Ishikawa (cell line): ENCODE results near the gene NSUN3.

Experiments
- EGR1 ChIP-seq: IDR thresholded peaks from 2 replicates; pipeline ENCODE4 v1.6.1; 2012
- REST ChIP-seq: IDR thresholded peaks from 2 replicates; pipeline ENCODE4 v1.6.1; 2012; ENCODE audit warnings: low read depth, mild to moderate bottlenecking
- TCF12 ChIP-seq: IDR thresholded peaks from 2 replicates; pipeline ENCODE4 v1.6.1; 2012; ENCODE audit warnings: low read depth
- TF ChIP-seq, protein P1 (sequence below): IDR thresholded peaks from 2 replicates; pipeline ENCODE4 v1.6.1; 2012

DNA sequence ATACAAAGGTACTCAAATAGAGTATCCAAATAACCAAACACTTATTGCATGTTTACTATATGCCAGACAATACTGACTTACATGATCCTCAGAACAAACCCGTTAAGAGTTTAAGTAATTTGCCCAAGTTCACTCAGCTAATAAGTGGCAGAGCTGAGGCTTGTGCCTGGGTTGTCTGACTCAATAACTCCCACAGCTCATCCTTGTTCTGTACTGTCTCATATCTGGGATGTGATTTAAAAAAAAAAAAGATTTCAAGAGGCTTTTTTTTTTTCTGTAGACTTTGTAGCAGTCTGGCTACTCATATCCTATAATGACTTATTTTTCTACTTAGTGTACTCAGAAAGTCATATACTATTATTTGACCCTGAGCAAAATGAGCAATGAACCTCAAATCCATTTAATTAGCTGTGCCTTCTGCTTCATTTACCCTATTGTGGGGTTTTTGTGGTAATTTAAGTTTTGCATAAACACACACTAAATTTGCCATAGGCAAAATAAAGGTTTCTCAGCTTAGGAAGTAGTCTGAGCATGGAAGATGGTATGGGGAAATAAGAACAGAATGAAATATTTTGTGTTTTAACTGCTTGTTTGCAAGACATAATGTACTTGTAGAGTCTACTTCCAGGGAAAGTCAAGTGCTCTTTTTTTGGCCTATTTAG, 3.1 kb downstream of the NSUN3 start:
- TF ChIP-seq REST: no peak
- no peak for TF ChIP-seq EGR1
- TF ChIP-seq TCF12: no peak
- TF ChIP-seq, protein P1, sequence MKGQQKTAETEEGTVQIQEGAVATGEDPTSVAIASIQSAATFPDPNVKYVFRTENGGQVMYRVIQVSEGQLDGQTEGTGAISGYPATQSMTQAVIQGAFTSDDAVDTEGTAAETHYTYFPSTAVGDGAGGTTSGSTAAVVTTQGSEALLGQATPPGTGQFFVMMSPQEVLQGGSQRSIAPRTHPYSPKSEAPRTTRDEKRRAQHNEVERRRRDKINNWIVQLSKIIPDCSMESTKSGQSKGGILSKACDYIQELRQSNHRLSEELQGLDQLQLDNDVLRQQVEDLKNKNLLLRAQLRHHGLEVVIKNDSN: no peak
